Measurements from ENCODE around the gene DAPK2. TPM values are rescaled to one million over a fixed set of nuclear protein-coding genes. Genes with fewer than 3 reads are reported as not detected.

The DAPK2 gene
- total RNA-seq, 1 donor from 2014 or later: 0.53 TPM

DNA sequence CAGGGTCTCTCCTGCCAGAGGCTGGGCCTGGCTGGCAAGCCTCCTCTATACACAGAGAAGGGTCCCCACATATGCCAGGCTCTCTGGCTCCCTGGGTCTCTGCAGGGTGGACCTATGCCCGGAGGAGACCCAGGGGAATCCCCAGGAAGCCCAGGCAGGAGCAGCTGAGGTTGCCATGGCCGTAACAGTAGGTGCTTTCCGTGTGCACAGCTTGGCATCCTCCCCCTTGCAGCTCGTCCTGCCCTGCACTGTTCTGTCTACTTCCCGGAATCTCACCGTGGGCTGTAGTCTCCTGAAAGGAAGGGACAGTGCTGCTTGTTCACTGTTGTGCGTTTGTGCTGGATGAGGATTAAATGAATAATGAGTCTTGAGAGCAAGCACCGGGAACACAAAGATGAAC, 47.8 kb downstream of the DAPK2 start:
- no peak for DNase-seq (ENCODE audit: low read depth)

DNA sequence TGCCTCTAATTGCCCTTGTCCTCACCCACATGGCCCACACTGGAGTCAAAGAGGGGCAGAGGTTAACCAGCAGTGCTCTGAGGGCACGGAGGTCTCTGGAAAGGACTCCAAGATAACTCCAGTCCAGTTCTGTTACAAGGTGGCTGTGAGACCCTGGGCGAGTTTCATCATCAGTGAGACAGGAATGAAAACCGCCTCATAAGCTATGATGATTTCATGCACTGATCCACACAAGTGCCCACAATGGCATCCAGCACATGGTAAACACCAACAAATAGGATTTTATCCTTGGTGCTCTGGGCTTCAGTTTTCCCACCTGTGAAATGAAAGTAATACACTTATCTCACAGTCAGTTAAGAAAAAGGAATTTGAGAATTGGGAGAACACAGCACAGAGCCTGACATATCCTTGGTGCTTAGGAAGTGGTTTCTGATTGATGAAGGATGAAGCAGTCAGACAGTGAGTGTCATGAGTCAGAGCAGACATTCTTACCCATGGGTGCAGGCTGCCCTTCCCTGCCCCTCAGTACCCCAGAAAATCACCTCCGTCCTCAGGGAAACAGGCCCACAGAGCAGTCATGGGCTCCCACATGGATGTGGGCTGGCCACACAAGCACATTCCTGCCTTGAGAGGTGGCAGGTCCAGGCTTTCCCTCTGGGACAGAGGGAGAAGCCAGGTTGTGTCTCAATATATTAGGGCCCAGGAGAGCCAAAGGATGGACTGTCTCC, 48.4 kb downstream of the DAPK2 start:
- DNase-seq (ENCODE audit: low read depth): peak; percentile 9

DNA sequence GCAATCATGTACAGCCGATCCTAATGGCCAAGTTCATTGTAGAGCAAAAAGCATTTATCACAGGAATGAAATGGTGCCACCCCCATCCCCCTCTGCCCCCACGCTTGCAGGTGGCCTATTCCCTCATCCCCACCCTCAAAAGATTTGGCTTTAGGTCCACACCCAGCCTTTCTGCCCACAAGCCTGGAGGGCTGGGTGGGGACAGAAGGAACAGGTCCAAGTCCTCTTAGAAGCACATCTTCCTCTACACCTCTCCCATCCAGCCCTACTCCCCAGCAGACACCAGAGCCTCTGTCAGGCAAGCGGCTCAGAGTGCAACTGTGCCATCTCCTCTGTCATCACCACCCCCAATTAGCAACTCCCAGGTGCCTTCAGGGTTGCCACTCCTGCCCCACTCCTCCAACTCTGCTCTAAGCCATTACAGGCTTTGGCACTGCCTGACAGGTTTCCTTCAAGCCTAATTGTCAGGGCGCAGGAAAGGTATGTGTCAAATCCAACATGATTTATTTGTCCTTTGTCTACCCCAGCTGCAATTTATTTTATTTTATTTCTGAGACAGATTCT, 49.4 kb downstream of the DAPK2 start:
- DNase-seq (ENCODE audit: low read depth): peak; percentile 16

DNA sequence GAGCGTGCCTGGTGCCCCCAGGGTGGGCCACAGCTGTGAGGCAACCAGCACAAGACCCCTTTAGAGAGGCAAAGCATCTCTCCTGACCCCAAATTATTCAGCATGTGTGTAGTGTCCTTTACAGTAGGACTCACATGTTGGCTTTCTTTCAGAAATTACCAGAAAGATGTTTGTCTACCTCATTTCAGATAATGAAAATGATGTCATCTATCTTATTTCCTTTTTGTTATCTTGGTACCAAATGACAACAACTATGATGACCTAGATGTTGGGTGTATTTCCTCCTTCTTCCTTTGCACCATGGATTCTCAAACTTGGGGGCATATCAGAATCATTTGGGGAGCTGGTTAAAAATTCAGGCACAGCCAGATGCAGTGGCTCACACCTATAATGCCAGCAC, 50.5 kb downstream of the DAPK2 start:
- DNase-seq (ENCODE audit: low read depth): no peak

DNA sequence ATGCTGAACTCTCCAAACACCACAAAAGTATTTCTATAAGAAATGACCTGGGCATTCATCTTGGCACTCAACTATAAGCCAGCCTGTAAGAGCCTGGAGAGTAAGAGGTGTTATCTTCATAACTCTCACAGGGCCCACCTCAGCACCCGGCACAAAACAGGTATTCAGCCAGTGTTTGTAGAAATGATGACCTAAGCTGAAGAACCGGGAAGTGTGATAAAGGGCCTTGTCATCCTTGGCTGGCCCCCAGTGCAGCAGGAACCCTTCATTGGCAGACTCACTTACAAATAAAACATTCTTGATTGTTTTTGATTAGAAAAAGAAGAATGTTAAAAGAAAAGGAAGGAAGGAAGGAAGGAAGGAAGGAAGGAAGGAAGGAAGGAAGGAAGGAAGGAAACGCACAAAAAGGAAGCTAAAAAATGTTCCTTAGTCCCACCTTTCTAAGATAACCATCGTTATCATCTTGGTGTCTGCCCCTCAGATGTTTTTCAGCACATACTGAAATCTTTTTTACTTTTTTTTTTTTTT, 52.1 kb downstream of the DAPK2 start:
- no peak for DNase-seq (ENCODE audit: low read depth)

DNA sequence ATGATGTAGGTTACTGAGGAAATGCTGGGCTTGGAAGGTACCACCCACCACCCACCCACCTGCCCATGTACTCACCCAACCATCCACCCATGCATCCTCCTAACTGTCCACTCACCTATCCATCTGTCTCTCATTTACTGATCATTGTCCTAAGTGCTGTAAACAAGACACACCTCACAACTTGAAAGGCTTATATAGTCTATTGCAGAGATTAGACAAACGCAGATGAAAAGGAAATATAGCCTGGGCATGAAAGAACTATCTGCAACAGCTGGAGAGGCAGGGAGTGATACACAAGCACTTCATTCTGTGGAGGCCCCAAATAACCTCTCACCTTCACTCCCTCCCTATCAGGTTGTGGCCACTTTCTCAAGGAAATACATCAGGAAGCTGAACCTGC, 54.0 kb downstream of the DAPK2 start:
- DNase-seq (ENCODE audit: low read depth): no peak

DNA sequence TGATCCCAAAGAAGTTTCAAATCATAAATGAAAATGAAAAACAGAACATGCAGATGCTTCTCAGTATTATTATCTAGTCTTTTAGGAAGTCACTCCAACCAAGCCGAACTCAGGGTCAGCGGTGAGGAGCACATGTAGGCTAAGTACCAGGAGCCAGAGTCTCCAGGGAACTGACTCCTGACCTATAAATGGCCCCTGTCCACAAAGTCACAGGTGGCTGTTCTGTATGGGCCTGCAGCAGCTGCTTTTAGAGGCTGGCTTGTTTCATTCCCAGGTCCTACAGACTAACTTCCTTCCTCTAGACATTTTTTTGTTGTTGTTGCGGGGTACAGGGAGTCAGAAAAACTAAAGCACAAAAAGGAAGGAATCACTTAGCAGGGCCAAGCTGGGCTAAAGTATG, 54.6 kb downstream of the DAPK2 start:
- DNase-seq (ENCODE audit: low read depth): peak; percentile 84

DNA sequence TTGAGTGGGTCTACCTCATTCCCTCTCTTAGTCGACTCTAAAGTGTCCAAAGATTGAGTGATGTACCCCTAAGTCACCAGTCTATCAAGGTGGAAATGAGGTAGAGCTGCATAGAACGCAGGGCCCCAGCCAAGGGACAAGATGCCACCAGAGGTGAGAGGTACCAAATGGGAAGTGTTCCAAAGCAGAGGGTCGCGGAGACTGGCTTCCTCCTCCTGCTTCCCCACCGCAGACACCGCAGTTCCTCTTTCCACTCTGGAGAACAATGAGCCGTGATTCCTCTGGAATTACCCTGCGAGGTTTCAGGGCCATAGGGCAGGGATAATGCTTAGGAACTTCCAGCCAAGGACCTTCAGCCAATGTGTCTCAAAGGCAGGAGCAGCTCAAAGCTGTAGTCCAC, 55.8 kb downstream of the DAPK2 start:
- DNase-seq (ENCODE audit: low read depth): no peak

DNA sequence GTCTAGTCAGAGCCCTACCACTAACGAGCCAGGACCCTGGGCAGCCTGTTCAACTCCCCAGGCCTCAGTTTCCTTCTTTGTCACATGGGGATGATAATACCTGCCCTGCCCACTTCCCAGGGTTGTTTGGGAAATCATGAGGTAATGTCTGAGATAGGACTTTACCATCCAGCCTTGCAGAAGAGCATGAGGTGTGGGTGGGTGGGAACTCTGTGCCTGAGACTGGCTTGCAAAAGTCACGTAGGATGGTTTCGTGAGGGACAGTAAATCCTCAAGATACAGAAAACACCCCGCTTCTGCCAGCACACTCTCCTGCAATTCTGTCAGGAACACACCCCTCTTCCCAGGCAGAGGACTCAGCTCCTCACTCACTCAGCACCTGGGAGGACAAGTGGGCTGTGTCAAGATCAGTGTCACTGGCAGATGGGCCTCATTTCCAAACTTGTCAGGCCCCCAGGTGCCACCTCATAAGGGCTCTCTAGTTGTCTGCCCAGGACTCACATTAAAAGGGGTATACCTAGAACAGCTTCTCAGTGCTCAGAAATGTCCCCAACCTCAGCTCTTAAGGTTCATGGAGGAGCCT, 58.4 kb downstream of the DAPK2 start:
- no peak for DNase-seq (ENCODE audit: low read depth)

DNA sequence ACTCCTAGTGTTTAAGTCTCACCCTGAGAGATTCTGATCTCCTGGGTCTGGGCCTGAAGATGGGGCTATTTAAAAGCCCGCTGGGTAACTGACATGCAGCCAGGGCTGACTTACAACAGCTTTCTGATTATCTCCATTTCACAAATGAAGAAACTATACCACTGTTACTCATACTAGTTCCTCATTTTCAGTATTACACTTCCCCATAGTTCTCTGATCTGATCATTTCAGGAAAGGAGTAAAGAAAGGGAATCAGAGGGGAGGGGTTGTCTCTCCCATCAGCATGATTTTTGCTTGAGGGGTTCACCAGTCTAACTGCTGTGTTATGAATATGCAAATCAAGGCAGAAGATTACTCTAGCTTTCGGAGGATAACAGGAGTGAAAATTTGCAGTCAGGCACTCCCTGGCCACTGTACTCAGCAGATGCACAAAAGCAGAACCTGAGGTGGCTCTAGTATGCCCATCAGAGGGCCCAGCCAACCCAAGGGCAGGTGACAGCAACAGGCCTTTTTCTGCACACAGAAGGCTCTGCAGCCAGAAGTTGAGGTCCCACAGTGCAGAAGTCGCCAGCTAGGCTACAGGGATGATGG, 59.4 kb downstream of the DAPK2 start:
- no peak for DNase-seq (ENCODE audit: low read depth)

DNA sequence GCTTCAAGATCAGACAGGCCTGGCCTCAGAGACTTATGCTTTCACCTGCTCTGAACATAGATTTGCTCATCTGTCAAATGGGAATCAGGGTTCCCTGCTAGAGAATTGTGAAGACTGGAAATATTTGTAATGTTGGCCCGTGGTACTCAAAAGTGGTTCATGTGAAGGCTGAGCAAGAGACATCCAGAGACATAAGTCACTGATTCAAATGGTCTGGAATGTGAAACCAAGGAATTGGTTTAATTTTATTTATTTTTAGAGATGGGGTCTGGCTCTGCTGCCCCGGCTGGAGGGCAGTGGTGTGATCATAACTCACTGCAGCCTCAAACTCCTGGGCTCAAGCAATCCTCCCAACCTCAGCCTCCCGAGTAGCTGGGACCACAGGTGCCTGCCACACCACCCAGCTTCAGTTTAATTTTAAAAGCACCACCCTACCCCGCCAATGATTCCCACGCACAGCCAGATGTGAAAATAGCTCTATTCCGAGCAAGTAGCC, 60.1 kb downstream of the DAPK2 start:
- no peak for DNase-seq (ENCODE audit: low read depth)

DNA sequence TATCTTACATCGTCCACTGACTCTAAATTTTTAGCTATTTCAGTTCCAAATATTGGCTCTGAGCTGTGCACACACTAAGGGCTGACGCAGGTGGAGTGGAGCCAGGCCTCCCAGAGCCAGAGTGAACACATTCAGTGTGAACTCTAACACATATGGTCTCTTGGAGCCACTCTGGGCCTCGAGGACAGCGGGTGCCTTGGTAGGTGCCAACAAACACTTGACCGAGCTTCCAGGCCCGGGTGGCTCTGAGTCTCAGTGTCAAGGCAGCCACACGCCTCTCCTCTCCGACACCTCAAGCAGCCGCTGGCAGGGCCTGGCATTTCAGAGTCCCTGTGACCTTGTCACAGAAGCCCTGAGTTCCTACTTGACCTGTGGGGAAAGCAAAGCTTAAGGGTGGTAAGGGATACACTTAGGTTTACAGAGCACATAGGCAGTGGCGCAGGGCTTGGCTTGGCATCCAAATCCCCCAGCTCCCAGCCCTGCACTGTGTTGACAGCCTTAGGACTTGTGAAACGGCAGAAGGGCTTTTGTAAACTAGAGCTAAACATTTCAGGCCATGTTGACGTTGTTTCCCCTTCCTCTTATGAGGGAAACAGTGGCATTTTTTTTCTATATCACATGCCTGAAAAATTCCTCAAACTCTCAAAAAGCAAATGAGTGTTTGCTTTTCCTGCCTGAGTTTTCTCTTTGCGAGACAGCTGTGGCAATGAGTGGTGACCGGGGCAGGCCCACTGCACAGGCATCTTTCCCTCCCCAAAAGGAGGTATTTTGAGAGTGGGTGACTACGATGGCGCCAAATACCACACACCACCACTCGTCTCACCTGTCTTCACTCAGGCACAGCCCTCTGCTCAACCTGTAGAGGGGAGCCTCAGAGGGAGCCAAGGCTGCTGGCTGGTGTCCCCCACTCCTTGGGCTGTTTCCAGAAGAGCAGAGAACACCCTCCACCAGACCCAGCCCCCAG, 60.8 kb downstream of the DAPK2 start:
- no peak for DNase-seq (ENCODE audit: low read depth)

DNA sequence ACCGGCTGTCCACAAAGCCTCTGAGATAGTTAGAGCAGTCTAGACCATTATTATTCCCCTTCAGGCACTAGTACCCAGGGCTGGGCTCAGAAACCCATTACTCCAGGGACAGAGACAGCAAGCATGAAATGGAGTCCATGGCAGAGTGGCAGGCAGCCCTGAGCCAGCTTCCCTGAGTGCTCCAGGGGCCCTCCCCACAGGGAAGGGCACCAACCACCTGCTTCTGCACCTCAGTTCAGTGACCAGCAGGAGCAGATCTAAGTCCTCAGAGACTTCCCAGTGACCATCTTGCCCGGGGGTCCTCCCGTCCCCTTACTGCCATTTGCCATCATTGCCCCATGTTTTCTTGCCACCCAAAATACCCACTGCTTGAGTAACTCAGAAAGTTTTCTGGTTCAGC, 62.0 kb downstream of the DAPK2 start:
- DNase-seq (ENCODE audit: low read depth): no peak

DNA sequence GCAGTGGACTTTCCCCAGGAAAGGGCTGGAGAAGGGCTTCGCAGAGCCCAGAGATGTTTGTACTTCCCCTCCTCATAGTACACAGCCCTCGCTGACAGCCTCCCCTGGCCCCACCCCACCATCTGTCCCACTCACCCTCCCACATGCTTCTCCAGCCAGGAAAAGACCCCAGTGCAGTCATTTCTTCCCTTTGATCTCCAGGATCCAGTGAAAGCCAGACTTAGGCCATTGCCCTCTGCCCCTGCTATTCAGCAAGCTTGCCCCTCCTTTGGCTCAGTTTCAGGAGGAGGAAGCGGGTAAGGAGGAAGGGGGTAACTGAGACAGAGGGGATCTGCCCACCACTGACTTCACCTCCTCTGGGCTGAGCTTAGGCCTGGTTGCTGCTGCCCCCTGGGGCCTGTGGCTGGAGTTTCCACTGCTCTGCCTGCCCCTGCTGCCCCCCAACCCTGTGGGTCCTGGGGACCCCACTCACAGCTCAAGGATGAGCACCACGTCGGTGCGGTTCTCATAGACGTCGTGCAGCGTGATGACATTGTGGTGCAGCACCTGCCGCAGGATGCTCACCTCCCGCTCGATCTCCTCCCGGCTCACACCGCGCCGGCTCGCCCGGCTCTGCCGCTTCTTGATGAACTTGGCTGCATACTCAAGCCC, 63.1 kb downstream of the DAPK2 start:
- no peak for DNase-seq (ENCODE audit: low read depth)

DNA sequence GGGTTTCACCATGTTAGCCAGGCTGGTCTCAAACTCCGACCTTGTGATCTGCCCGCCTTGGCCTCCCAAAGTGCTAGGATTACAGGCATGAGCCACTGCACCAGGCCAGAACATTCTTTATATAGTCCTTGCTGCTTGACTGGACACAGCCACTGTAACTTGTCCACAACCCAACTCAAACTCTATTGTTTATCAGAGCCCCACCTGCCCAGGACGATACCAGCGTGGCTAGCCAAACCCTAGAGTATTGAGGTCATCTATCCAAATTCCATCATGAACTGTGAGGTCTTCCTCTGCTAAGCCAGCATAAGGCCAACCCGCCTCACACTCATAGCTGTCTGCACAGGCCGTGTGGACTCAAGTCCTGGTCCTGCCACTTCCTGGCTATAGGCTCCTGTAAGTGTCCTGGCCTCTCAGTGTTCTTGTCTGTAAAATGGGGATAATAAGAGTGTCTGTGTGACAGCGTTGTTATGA, 63.9 kb downstream of the DAPK2 start:
- DNase-seq (ENCODE audit: low read depth): peak; percentile 59

DNA sequence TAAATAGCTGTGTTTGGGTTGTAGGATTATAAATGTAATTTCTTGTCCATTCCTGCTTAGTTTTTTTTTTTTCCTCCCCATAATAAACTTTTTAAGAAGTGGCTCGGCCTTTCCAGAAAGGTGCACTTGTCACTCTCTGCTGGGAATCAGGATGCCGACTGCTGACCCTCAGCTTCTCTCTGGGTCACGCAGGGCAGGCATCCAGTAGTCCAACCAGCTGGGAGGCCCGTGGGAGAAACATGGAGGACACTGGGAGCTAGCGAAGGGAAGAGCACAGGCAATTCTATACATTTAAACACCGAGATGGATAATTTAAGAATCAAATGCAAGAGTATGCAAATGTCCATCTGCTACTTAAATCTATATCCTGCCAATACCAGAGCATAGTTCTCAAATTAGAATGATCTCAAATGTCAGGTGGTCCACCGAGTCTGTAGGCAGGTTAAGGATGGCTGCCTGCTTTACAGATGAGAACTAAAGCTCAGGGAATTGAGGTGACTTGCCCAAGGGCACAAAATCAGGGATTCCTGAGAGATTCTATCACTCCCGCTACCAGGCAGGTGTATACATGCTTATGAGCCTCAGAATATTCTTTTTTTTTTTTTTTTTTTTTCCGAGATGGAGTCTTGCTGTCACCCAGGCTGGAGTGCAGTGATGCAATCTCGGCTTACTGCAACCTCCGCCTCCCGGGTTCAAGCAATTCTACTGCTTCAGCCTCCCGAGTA, 64.5 kb downstream of the DAPK2 start:
- no peak for DNase-seq (ENCODE audit: low read depth)

DNA sequence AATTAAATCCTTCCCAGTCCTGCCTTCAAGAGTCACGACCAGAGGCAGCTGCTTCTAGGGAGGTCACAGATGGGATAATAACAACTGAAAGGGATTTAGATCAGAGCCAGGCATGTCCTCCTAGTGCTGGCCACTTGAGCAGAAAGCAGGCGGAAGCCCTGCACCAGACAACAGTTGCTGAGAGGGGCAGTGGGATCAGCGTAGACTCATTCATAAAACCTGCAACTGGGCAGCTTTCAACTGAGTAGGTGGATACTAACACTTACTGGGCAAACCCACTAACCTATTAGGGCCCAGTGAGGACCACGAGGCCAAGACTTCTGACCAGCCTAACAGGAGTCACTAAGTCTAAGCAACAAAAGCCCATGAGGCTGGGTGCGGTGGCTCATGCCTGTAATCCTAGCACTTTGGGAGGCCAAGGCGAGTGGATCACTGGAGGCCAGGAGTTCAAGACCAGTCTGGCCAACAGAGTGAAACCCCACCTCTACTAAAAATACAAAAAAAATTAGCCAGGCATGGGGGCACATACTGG, 67.0 kb downstream of the DAPK2 start:
- DNase-seq (ENCODE audit: low read depth): peak; percentile 88

DNA sequence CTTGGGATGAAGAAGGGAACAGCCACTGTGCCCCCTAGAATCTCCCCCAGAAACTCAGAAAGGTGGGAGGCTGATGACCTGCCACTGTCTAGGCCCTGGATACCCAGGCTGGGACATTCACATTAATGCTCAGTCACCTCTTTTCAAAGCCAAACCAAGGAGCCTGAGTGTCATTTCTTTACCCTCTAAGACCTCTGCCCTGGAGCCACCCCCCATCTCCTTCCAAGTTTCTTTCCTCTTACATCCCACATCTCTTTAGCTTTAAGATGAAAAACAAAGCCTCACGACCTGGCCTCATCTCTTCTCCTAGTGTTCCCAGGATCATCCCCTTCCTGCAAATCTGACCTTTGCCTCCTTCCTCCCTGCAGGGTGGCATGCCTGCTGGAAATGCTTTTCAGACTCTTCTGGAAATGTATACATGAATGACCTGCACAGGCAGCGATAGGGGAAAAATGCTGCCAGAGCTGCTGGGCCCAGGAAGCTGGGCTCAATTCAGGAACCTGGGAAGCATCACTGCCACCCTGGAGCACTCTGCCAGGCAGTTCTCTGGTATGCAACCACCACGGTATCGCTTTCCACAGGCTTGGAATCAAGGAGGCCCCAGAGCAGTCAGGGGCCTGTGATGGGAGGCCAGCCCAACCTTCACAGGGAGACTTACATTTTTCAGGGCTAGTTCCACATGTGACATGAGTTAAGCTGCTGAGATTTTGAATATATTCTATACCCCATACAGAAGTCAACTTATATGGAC, 67.6 kb downstream of the DAPK2 start:
- DNase-seq (ENCODE audit: low read depth): no peak

DNA sequence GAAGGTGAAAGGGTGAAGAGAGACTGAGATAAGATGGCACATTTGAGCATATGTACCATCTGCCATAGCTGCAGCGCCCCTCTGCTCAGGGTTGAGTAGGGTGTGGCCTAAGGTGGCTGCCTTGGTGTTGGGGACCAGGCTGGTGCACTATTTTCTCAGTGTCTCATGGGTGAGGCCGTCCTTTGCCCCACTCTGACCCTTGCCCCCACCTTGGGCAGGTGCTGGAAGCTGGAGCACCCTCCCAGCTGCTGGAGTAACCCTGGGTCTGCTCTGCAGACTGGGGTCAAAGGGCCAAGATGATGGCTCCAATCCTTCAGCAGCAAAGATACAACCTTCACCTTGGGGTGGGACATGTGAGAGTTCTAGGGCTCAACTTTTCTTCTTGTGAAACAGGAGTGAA, 69.2 kb downstream of the DAPK2 start:
- DNase-seq (ENCODE audit: low read depth): no peak

Data from myocyte (in vitro differentiated cells).